ENCODE data around the gene MACROD1. TPM values are rescaled to one million over a fixed set of nuclear protein-coding genes. Genes with fewer than 3 reads are reported as not detected.
A peak's percentile ranks its signal among the peaks of the same experiment; 100 is the strongest.

Gene MACROD1
- total and polyA plus RNA-seq, 7 donors = 147 to 281 (median 180) TPM

DNA sequence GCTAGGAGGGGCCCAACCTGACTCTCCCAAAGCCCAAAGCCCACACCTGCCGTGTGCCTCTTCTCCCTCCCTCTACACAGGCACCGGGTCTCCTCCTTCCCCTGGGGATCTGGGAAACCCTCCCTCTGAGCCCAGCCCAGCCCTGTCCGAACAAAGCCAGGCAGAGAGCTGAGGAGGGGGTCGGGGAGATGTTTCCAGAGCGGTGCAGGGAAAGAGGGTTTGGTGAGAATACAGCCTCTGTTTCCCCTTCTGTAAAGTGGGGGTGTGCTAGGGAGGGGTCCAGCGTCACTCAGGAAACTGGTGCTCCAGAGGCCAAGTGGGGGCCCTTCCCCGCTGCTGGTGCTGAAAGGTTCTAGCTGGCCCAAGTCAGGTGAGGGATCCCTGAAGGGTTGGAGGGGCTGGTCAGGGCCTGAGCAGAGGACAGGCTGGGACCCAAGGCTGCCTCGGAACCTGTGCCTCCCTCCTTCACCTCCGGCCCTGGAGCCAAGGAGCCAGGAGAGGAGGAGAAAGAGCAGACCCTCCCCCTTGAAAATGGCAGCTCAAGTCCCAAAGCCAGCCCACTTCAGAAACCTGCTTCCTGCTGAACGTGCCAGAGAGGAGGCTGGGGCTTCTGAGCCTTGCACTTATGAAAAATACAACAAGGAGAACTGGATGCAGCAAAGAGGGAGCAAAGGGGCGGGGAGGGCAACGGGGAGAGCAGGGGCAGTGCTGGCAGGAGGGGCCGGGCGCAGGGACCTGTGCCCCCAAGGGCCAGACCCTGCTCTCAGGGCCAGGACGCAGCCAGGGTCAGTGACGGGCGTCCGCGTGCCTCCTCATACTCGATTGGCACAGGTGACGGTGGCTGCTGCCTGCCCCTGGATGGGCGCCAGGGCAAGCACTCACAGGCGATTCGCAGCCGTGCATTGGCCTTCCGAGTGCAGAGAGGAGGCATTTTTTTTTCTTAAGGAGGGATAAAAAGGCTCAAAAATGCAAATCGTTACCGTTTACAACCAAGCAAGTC lies 43.2 kb downstream of the MACROD1 start:
- DNase-seq = peak; percentile 74 to 91
- Histone ChIP-seq H3K4me3 (peak overlapping the region; percentile 10), H3K36me3 (ENCODE audit: insufficient read depth in 1 of 2, low read depth in 1 of 2) (no peaks in the 10 kb centered on the region), H3K27me3 (ENCODE audit: insufficient read depth in 3 of 3, low read length in 2 of 3) (no peaks in the 10 kb centered on the region), H3K4me1 (peaks cover 40% of the 10 kb centered on the region), H3K27ac (peak overlapping the region; percentile 69), H3K9me3 (no peaks in the 10 kb centered on the region)
- WGBS, 3 donors = 40 to 43% (median 40%) methylated on average over 24 to 28 of the region's 28 CpGs
- ATAC-seq = peak; percentile 74 to 91 (median 83)
- TF ChIP-seq, protein P1, sequence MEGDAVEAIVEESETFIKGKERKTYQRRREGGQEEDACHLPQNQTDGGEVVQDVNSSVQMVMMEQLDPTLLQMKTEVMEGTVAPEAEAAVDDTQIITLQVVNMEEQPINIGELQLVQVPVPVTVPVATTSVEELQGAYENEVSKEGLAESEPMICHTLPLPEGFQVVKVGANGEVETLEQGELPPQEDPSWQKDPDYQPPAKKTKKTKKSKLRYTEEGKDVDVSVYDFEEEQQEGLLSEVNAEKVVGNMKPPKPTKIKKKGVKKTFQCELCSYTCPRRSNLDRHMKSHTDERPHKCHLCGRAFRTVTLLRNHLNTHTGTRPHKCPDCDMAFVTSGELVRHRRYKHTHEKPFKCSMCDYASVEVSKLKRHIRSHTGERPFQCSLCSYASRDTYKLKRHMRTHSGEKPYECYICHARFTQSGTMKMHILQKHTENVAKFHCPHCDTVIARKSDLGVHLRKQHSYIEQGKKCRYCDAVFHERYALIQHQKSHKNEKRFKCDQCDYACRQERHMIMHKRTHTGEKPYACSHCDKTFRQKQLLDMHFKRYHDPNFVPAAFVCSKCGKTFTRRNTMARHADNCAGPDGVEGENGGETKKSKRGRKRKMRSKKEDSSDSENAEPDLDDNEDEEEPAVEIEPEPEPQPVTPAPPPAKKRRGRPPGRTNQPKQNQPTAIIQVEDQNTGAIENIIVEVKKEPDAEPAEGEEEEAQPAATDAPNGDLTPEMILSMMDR (IDR thresholded peaks at IDR 0.05) = no peak
- intact Hi-C loops (cut with DNase I) = no loop called here

DNA sequence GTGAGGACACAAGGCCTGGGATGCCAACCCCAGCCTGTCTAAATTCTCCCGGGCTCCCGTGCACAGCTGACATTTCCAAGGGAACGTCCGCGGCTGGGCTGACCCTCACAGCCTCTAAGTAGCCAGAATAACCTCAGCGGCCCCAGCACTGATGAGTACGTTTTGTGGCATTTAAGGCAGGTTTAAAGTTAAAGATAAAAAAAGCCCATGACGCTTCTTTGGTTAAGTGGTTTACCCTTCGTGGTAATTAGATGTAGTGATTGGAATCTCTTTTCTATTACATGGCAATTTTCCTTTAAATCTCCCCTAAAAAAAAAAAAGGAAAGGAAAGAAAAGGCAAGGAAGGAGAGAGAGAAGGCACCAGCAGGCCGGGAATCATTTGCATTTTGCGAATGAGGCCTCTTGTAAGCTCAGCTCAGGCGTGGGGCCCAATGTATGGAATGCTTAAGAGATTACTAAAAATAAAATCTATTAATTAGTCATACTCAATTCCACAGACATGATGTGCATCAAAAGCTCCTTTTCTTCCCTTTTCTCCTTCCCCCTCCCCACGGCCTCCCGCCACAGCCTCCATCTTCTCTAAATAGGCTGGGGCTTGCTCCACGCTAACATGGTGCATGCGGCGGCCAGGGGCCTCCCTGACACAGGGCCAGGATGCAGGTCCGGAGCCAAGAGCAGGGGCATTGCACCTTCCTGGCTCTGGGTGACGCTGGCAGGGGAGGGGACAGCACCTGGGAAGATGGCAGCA lies 44.1 kb downstream of the MACROD1 start:
- no peak for DNase-seq
- Histone ChIP-seq H3K27me3 (ENCODE audit: insufficient read depth in 3 of 3, low read length in 2 of 3) (no peaks in the 10 kb centered on the region), H3K36me3 (ENCODE audit: insufficient read depth in 1 of 2, low read depth in 1 of 2) (no peaks in the 10 kb centered on the region), H3K27ac (peak overlapping the region; percentile 69), H3K4me1 (peaks cover 40% of the 10 kb centered on the region), H3K4me3 (no peak overlapping the region), H3K9me3 (no peaks in the 10 kb centered on the region)
- ATAC-seq = peak; percentile 37 to 46 (median 44)
- 67 to 82% (median 68%) methylated on average over 19 of the region's 19 CpGs for WGBS, 3 donors
- TF ChIP-seq, protein P1 (IDR thresholded peaks at IDR 0.05) = no peak
- intact Hi-C loops (cut with DNase I) = no loop called here

DNA sequence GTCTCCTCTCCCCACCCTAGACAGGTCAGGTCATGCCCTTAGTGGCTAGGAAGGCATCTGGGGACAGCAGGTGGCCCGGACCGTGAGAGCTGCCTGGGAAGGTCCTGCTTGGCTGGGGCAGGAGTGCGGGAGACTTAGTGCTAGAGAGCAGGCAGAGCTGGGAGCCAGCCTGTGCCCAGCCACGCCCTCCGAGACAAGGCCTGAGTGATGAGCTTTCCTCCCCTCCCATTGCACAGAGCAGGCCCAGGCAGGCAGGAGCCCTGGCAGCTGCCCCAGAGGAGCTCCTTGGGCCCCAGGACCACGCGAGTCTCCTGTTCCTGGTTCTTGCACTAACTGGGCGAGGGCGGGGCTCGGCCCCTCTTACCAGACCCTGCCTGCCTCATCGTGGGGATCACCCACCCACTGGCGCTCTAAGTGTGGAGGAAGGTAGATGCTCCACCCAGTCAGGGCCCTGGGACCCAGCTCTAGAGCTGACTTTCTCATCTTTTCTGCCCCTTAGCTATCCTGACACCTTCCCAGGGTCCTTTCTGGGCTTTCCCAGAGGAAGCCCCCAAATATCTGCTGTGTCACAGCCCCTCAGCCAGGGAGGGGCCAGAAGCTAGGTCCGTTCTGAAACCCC lies 44.9 kb downstream of the MACROD1 start:
- peaks cover 40% of the 10 kb centered on the region for H3K4me1 ChIP-seq
- intact Hi-C loops (cut with DNase I) = no loop called here
- WGBS, 3 donors = 59 to 80% (median 66%) methylated on average over 8 to 13 of the region's 13 CpGs
- no peak overlapping the region for H3K4me3 ChIP-seq
- TF ChIP-seq, protein P1 (IDR thresholded peaks at IDR 0.05) = no peak
- ATAC-seq = peak; percentile 68 to 85 (median 76)
- peak overlapping the region; percentile 69 for H3K27ac ChIP-seq
- peak in 1 of 2 donors; percentile 76 for DNase-seq
- no peaks in the 10 kb centered on the region for H3K27me3 ChIP-seq (ENCODE audit: insufficient read depth in 3 of 3, low read length in 2 of 3)
- H3K36me3 ChIP-seq (ENCODE audit: insufficient read depth in 1 of 2, low read depth in 1 of 2) = no peaks in the 10 kb centered on the region
- no peaks in the 10 kb centered on the region for H3K9me3 ChIP-seq

DNA sequence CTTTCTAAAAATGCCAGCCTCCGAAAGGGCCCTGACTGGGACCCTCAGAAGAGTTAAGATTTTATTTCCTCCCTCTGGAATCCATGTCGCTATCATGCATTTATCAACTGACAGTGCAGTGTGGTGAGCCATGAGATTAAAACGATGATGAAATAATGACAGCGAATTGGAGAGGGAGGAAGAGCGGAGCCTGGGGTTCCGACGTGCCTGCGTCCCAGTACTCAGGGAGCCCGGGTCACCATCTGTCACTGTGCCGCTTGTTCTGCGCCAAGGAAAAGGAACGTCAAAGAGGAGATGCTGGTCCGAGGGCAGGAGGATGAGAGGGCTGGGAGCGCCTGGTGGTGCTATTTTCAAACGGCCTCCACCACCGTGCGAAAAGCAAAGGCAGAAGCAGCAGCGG lies 46.2 kb downstream of the MACROD1 start:
- no peak overlapping the region for H3K4me3 ChIP-seq
- H3K4me1 ChIP-seq = peaks cover 32% of the 10 kb centered on the region
- no peak overlapping the region for H3K27ac ChIP-seq
- H3K36me3 ChIP-seq (ENCODE audit: insufficient read depth in 1 of 2, low read depth in 1 of 2) = no peaks in the 10 kb centered on the region
- DNase-seq (no peak), ATAC-seq (no peak)
- H3K9me3 ChIP-seq = no peaks in the 10 kb centered on the region
- TF ChIP-seq, protein P1 (IDR thresholded peaks at IDR 0.05) = no peak
- no peaks in the 10 kb centered on the region for H3K27me3 ChIP-seq (ENCODE audit: insufficient read depth in 3 of 3, low read length in 2 of 3)
- WGBS, 3 donors = 88 to 93% (median 92%) methylated on average over 18 of the region's 18 CpGs
- intact Hi-C loops (cut with DNase I) = no loop called here

Measured in psoas muscle (tissue), 8 donors.